ENCODE data around the gene LPP. TPM values are rescaled to one million over a fixed set of nuclear protein-coding genes. Genes with fewer than 3 reads are reported as not detected.

LPP gene
- total and polyA plus RNA-seq, 2 of the 13 experiments (the other 11 are each of a cell fraction or from before 2014, with no cell fraction given): 19.2 to 29.9 TPM

DNA sequence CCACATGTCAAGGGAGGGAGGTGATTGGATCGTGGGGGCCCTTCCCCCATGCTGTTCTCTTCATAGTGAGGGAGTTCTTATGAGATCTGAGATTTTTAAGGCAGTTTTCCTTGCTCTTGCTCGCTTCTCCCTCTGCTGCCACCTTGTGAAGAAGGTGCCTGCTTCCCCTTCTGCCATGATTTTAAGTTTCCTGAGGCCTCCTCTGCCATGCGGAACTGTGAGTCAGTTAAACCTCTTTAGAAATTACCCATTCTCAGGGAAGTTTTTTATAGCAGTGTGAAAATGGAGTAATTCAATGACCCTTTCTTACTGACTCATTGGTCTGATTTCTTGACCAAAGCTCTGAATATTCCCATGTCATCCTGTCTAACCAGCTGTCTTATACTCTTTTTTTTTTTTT is 533.4 kb downstream of the LPP start:
- Histone ChIP-seq H3K79me2 (ENCODE audit: insufficient read depth, low read length) (no peaks in the 10 kb centered on the region), H3K36me3 (replicated peaks in 1 of 2; ENCODE audit: control insufficient read depth in 1 of 2, insufficient read depth in 2 of 2, low read length in 2 of 2) (0 out of 5 replicates have a peak, but pooled peaks cover 0 to 1% of the 10 kb centered on the region in 2 experiments), H3K27me3 (ENCODE audit: control insufficient read depth in 1 of 2, insufficient read depth in 2 of 2, low read length in 2 of 2) (no peaks in the 10 kb centered on the region), H3K27ac (ENCODE audit: extremely low read length, insufficient read depth, low read length) (no peak overlapping the region), H3K4me3 (replicated peaks in 1 of 3; ENCODE audit: insufficient read depth in 1 of 3, low read depth in 2 of 3, low read length in 3 of 3) (no peak overlapping the region), H3K9ac (ENCODE audit: insufficient read depth, low read depth, low read length) (no peak overlapping the region), H3K9me3 (ENCODE audit: low read length) (no peaks in the 10 kb centered on the region), H4K20me1 (ENCODE audit: insufficient read depth, low read length) (no peaks in the 10 kb centered on the region), H3K4me2 (ENCODE audit: low read depth, low read length) (no peak overlapping the region), H2AFZ (ENCODE audit: low read length) (no peak overlapping the region), H3K4me1 (ENCODE audit: insufficient read depth, low read length) (peaks cover 19% of the 10 kb centered on the region)
- no peak for FAIRE-seq
- in situ Hi-C loops (cut with HindIII; ENCODE audit: extremely low pct_ligation_motif_present, low pct_unique_long_range_greater_than_20kb) (no loop called here), intact Hi-C loops (cut with micrococcal nuclease; ENCODE audit: unreplicated experiment) (no loop called here)
- BruUV-seq (replicated peaks): no TSS peak
- ChIA-PET CTCF (ENCODE audit: low intra/inter-chr PET ratio, low total read pairs) (no interaction called here), POLR2A (no interaction called here)
- no peak for ATAC-seq
- WGBS (ENCODE audit: low lambda C conversion rate): 97% methylated on average over 3 of the region's 3 CpGs
- DNase-seq (ENCODE audit: low spot score): no peak
- TF ChIP-seq ZNF317 (CRISPR knock-in tag; IDR thresholded peaks at IDR 0.05) (no peak), ZUFSP (CRISPR knock-in tag; IDR thresholded peaks at IDR 0.05; ENCODE audit: borderline replicate concordance) (no peak), PBX3 (CRISPR knock-in tag; IDR thresholded peaks at IDR 0.05; ENCODE audit: borderline replicate concordance) (no peak), ZNF563 (CRISPR knock-in tag; IDR thresholded peaks at IDR 0.05) (no peak), EZH2 (conservative IDR thresholded peaks at IDR 0.05; ENCODE audit: low read depth, low read length) (no peak), HCFC1 (IDR thresholded peaks at IDR 0.05; ENCODE audit: low read depth, low read length) (no peak), CCAR2 (optimal IDR thresholded peaks at IDR 0.05; ENCODE audit: low read depth, low read length) (no peak), HDAC2 (CRISPR knock-in tag; IDR thresholded peaks at IDR 0.05) (no peak), WIZ (CRISPR knock-in tag; IDR thresholded peaks at IDR 0.05) (no peak), KMT2A (CRISPR knock-in tag; IDR thresholded peaks at IDR 0.05) (no peak), ZNF101 (CRISPR knock-in tag; IDR thresholded peaks at IDR 0.05; ENCODE audit: borderline replicate concordance, low read depth) (no peak), DBP (CRISPR knock-in tag; IDR thresholded peaks at IDR 0.05; ENCODE audit: not compliant biosample characterization) (no peak), JDP2 (CRISPR knock-in tag; IDR thresholded peaks at IDR 0.05; ENCODE audit: borderline replicate concordance) (no peak), ZNF629 (CRISPR knock-in tag; conservative IDR thresholded peaks at IDR 0.05) (no peak), ZNF282 (IDR thresholded peaks at IDR 0.05; ENCODE audit: partially characterized antibody) (no peak), ZNF468 (CRISPR knock-in tag; IDR thresholded peaks at IDR 0.05) (no peak), ZNF776 (CRISPR knock-in tag; IDR thresholded peaks at IDR 0.05) (no peak)
- TF ChIP-seq, protein P1, sequence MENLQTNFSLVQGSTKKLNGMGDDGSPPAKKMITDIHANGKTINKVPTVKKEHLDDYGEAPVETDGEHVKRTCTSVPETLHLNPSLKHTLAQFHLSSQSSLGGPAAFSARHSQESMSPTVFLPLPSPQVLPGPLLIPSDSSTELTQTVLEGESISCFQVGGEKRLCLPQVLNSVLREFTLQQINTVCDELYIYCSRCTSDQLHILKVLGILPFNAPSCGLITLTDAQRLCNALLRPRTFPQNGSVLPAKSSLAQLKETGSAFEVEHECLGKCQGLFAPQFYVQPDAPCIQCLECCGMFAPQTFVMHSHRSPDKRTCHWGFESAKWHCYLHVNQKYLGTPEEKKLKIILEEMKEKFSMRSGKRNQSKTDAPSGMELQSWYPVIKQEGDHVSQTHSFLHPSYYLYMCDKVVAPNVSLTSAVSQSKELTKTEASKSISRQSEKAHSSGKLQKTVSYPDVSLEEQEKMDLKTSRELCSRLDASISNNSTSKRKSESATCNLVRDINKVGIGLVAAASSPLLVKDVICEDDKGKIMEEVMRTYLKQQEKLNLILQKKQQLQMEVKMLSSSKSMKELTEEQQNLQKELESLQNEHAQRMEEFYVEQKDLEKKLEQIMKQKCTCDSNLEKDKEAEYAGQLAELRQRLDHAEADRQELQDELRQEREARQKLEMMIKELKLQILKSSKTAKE (CRISPR knock-in tag; IDR thresholded peaks at IDR 0.05; ENCODE audit: borderline replicate concordance): no peak
- TF ChIP-seq, protein P2, sequence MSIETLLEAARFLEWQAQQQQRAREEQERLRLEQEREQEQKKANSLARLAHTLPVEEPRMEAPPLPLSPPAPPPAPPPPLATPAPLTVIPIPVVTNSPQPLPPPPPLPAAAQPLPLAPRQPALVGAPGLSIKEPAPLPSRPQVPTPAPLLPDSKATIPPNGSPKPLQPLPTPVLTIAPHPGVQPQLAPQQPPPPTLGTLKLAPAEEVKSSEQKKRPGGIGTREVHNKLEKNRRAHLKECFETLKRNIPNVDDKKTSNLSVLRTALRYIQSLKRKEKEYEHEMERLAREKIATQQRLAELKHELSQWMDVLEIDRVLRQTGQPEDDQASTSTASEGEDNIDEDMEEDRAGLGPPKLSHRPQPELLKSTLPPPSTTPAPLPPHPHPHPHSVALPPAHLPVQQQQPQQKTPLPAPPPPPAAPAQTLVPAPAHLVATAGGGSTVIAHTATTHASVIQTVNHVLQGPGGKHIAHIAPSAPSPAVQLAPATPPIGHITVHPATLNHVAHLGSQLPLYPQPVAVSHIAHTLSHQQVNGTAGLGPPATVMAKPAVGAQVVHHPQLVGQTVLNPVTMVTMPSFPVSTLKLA (IDR thresholded peaks at IDR 0.05): no peak
